ENCODE results near the gene C6orf47. TPM values are rescaled to one million over a fixed set of nuclear protein-coding genes. Genes with fewer than 3 reads are reported as not detected.

C6orf47 gene
- polyA plus RNA-seq, 1 of the 3 experiments (the other 2 are of a cell fraction): 10.3 TPM

- H3K27me3 ChIP-seq (ENCODE audit: insufficient read depth): no peaks in the 10 kb centered on the region
- no peak overlapping the region for H2AFZ ChIP-seq (ENCODE audit: low read depth)
- no peak overlapping the region for H3K4me2 ChIP-seq
- ChIA-PET CTCF (no interaction called here), POLR2A (no interaction called here)
- no peaks in the 10 kb centered on the region for H3K79me2 ChIP-seq (ENCODE audit: insufficient read depth)
- H3K9me3 ChIP-seq: no peaks in the 10 kb centered on the region
- TF ChIP-seq RAD21 (IDR thresholded peaks at IDR 0.05; ENCODE audit: low read length): no peak
- TF ChIP-seq SIN3A (IDR thresholded peaks at IDR 0.05; ENCODE audit: borderline replicate concordance, low read depth, low read length): no peak
- TF ChIP-seq RFX5 (IDR thresholded peaks at IDR 0.05; ENCODE audit: low read length): no peak
- TF ChIP-seq GABPA (IDR thresholded peaks at IDR 0.05; ENCODE audit: low read depth): no peak
- no peak for TF ChIP-seq CHD2 (IDR thresholded peaks at IDR 0.05; ENCODE audit: low read length, partially characterized antibody)
- TF ChIP-seq EP300 (IDR thresholded peaks at IDR 0.05; ENCODE audit: borderline replicate concordance in 1 of 2, low read depth in 1 of 2, low read length in 1 of 2): no peak
- TF ChIP-seq EZH2phosphoT487 (IDR thresholded peaks at IDR 0.05; ENCODE audit: borderline replicate concordance, low read depth): no peak
- peaks cover 0 to 6% of the 10 kb centered on the region in 2 experiments for H3K36me3 ChIP-seq (replicated peaks in 1 of 2; ENCODE audit: control insufficient read depth in 1 of 2, insufficient read depth in 2 of 2, low read length in 1 of 2)
- peaks cover 3 to 7% of the 10 kb centered on the region in 2 experiments; a peak in 2 of 4 replicates for H3K4me1 ChIP-seq (ENCODE audit: control insufficient read depth in 1 of 2, insufficient read depth in 2 of 2, low read depth in 1 of 2, low read length in 1 of 2)
- WGBS (ENCODE audit: low lambda C conversion rate): 65% methylated on average over 6 of the region's 6 CpGs
- peaks cover 16% of the 10 kb centered on the region for H3F3A ChIP-seq (replicated peaks; ENCODE audit: insufficient read depth)
- H3K27ac ChIP-seq (ENCODE audit: low read depth in 2 of 2, low read length in 1 of 2): no peak overlapping the region
- no peak overlapping the region for H3K4me3 ChIP-seq (ENCODE audit: low read depth in 2 of 2, low read length in 1 of 2)
- DNase-seq: no peak
- no peaks in the 10 kb centered on the region for H4K20me1 ChIP-seq (ENCODE audit: insufficient read depth)
- H3K9ac ChIP-seq: no peak overlapping the region
- H3K9me2 ChIP-seq: no peaks in the 10 kb centered on the region
Measured at GRCh38 chr6:31676904-31677303, 16.3 kb upstream of the C6orf47 start.

GRCh38 chr6:31676322-31676903 lies 15.8 kb upstream of the C6orf47 start:
- Histone ChIP-seq H3K4me1 (ENCODE audit: control insufficient read depth in 1 of 2, insufficient read depth in 2 of 2, low read depth in 1 of 2, low read length in 1 of 2) (peaks cover 3 to 7% of the 10 kb centered on the region in 2 experiments; a peak in 2 of 4 replicates), H2AFZ (ENCODE audit: low read depth) (no peak overlapping the region), H3K4me3 (ENCODE audit: low read depth in 2 of 2, low read length in 1 of 2) (no peak overlapping the region), H3K79me2 (ENCODE audit: insufficient read depth) (no peaks in the 10 kb centered on the region), H3K36me3 (replicated peaks in 1 of 2; ENCODE audit: control insufficient read depth in 1 of 2, insufficient read depth in 2 of 2, low read length in 1 of 2) (peaks cover 0 to 10% of the 10 kb centered on the region in 2 experiments), H3K9ac (no peak overlapping the region), H3K9me2 (no peaks in the 10 kb centered on the region), H3K27ac (ENCODE audit: low read depth in 2 of 2, low read length in 1 of 2) (no peak overlapping the region), H4K20me1 (ENCODE audit: insufficient read depth) (no peaks in the 10 kb centered on the region), H3F3A (replicated peaks; ENCODE audit: insufficient read depth) (peaks cover 16% of the 10 kb centered on the region), H3K4me2 (no peak overlapping the region), H3K27me3 (ENCODE audit: insufficient read depth) (no peaks in the 10 kb centered on the region), H3K9me3 (no peaks in the 10 kb centered on the region)
- POLR2A ChIA-PET: no interaction called here
- 85% methylated on average over 4 of the region's 4 CpGs for WGBS (ENCODE audit: low lambda C conversion rate)
- TF ChIP-seq TAF1 (IDR thresholded peaks at IDR 0.05; ENCODE audit: borderline replicate concordance, low read depth, low read length): no peak
- DNase-seq: no peak
- CTCF ChIA-PET: interaction anchor here (1.3 to 3.0 kb wide), 2 partner anchors 53 to 154 kb away, joined by 3 to 10 read pairs; partner anchors contain the start of gene DDAH2

- POLR2A ChIA-PET: no interaction called here
- TF ChIP-seq ELF1 (IDR thresholded peaks at IDR 0.05) (no peak), NFIC (IDR thresholded peaks at IDR 0.05; ENCODE audit: borderline replicate concordance) (no peak), RXRA (IDR thresholded peaks at IDR 0.05; ENCODE audit: borderline replicate concordance, low read depth) (no peak), EZH2phosphoT487 (IDR thresholded peaks at IDR 0.05; ENCODE audit: borderline replicate concordance, low read depth) (no peak), USF2 (IDR thresholded peaks at IDR 0.05; ENCODE audit: borderline replicate concordance, low read depth, low read length) (no peak), MXI1 (IDR thresholded peaks at IDR 0.05; ENCODE audit: low read depth, low read length) (no peak), JUND (IDR thresholded peaks at IDR 0.05) (no peak), RCOR1 (IDR thresholded peaks at IDR 0.05; ENCODE audit: low read length) (no peak)
- TF ChIP-seq, protein P1, sequence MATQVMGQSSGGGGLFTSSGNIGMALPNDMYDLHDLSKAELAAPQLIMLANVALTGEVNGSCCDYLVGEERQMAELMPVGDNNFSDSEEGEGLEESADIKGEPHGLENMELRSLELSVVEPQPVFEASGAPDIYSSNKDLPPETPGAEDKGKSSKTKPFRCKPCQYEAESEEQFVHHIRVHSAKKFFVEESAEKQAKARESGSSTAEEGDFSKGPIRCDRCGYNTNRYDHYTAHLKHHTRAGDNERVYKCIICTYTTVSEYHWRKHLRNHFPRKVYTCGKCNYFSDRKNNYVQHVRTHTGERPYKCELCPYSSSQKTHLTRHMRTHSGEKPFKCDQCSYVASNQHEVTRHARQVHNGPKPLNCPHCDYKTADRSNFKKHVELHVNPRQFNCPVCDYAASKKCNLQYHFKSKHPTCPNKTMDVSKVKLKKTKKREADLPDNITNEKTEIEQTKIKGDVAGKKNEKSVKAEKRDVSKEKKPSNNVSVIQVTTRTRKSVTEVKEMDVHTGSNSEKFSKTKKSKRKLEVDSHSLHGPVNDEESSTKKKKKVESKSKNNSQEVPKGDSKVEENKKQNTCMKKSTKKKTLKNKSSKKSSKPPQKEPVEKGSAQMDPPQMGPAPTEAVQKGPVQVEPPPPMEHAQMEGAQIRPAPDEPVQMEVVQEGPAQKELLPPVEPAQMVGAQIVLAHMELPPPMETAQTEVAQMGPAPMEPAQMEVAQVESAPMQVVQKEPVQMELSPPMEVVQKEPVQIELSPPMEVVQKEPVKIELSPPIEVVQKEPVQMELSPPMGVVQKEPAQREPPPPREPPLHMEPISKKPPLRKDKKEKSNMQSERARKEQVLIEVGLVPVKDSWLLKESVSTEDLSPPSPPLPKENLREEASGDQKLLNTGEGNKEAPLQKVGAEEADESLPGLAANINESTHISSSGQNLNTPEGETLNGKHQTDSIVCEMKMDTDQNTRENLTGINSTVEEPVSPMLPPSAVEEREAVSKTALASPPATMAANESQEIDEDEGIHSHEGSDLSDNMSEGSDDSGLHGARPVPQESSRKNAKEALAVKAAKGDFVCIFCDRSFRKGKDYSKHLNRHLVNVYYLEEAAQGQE (IDR thresholded peaks at IDR 0.05; ENCODE audit: low read depth, low read length): no peak
Measured at GRCh38 chr6:31669676-31670075, 9.1 kb upstream of the C6orf47 start, which contains the start of gene LY6G5B. Gene LY6G5B (plus strand): TSS chr6:31669976. CDS start chr6:31670951, 975 bp downstream.

More at GRCh38 chr6:31669676-31670075, 9.1 kb upstream of the C6orf47 start, which contains the start of gene LY6G5B:
- H3K27ac ChIP-seq (ENCODE audit: low read depth in 2 of 2, low read length in 1 of 2): no peak within 1 kb of the TSS
- no peak within 1 kb of the TSS for H3K4me3 ChIP-seq (ENCODE audit: low read depth in 2 of 2, low read length in 1 of 2)
- no peaks in the 10 kb centered on the region for H3K9me2 ChIP-seq
- H3F3A ChIP-seq (replicated peaks; ENCODE audit: insufficient read depth): peaks cover 12% of the 10 kb centered on the region
- no peak for DNase-seq
- no peaks in the 10 kb centered on the region for H3K27me3 ChIP-seq (ENCODE audit: insufficient read depth)
- no peaks in the 10 kb centered on the region for H4K20me1 ChIP-seq (ENCODE audit: insufficient read depth)
- H3K4me2 ChIP-seq: no peak within 1 kb of the TSS
- peaks cover 28 to 53% of the 10 kb centered on the region in 2 experiments for H3K36me3 ChIP-seq (replicated peaks in 1 of 2; ENCODE audit: control insufficient read depth in 1 of 2, insufficient read depth in 2 of 2, low read length in 1 of 2)
- no peak within 1 kb of the TSS for H3K9ac ChIP-seq
- H3K79me2 ChIP-seq (ENCODE audit: insufficient read depth): peaks cover 43% of the 10 kb centered on the region
- WGBS (ENCODE audit: low lambda C conversion rate): 91% methylated on average over 8 of the region's 8 CpGs
- peaks cover 5 to 8% of the 10 kb centered on the region in 2 experiments; a peak in 2 of 4 replicates for H3K4me1 ChIP-seq (ENCODE audit: control insufficient read depth in 1 of 2, insufficient read depth in 2 of 2, low read depth in 1 of 2, low read length in 1 of 2)
- CTCF ChIA-PET: interaction anchor here (0.8 to 2.2 kb wide), 3 partner anchors 10 to 127 kb away, joined by 3 to 6 read pairs (median 3); partner anchors contain the start of gene LY6G5C
- no peak within 1 kb of the TSS for H2AFZ ChIP-seq (ENCODE audit: low read depth)
- H3K9me3 ChIP-seq: no peaks in the 10 kb centered on the region
